ENCODE data around the gene MSH5. TPM values are rescaled to one million over a fixed set of nuclear protein-coding genes. Genes with fewer than 3 reads are reported as not detected.

MSH5 gene
- 10.5 to 14.8 TPM (median 11.7 TPM) in 5 replicates for total RNA-seq (2022; extraction: Qiagen RNA extraction)

DNA sequence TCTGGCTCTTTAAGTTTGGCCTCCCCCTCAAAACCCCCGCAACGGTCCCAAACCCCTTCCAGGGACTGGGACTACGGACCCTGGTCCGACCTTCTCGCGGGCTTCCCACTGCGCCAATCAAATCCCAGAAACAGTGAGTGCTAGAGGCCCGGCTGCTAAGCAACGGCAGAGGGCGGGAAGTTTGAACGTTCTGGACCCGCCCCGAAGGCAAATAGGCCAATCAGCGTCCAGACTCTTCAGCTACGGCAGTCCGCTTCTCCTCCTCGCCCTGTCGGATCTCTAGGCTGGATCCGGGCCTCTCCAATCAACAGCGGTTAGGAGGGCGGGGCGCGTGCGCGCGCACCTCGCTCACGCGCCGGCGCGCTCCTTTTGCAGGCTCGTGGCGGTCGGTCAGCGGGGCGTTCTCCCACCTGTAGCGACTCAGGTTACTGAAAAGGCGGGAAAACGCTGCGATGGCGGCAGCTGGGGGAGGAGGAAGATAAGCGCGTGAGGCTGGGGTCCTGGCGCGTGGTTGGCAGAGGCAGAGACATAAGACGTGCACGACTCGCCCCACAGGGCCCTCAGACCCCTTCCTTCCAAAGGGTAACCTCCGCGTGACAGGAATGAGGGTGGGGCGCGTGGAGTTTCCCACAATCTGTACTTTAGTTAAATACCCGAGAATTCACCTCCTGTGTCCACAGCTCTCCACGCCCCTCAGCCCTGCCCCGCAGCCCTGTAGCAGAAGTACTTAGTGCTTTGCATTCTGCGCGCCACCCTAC, at the start of gene MSH5:
Gene MSH5, plus strand, starts transcription at position 367 of the 758 bp plus-strand sequence. CDS start 462 bp downstream, outside the sequence.

DNA sequence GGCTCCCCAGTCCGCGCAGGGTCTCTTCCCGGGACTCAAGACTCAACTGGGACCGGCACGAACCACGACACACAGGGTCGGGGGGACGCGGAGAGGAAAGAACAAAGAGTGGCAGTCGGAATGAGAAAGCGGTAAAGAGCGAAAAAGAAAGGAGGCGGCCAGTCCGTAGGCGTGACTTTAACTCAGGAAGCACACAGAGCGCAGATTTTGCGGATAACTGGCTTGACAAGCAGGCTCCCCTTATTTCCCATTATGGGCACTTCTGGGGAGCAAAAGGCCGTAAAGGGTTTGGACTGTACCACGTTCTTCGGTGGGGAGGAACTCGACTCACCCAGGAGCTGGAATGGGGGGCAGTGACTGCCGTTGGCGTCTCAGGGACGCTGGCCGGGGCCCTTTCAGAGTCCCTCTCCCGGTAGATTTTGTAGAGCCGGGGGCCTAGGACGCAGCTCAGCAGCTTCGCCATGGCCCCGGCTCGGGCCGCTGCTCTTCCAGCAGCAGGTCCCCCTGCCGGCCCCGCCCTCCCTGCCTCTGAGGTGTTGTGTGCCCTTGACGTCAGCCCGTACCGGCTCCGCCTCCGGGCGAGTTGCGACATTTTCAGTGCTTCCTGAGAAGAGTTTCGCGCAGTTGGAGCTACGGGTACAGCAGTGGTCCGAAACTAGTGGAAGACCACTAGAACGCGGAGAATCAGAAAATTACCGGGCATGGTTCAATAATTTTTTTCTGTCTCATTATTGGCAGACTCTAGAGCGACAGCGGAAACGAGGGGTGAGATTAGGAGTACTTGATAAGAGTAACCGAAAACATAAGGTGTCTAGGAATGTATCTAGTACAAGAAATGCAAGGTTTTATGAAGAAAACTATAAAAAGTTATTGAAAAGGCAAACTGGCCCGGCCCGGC, 36.7 kb upstream of the MSH5 start, which contains the start of gene ABHD16A:
Gene ABHD16A, minus strand, starts transcription at position 506 of the 898 bp plus-strand sequence. Its CDS starts 43 bp downstream, at position 463.

DNA sequence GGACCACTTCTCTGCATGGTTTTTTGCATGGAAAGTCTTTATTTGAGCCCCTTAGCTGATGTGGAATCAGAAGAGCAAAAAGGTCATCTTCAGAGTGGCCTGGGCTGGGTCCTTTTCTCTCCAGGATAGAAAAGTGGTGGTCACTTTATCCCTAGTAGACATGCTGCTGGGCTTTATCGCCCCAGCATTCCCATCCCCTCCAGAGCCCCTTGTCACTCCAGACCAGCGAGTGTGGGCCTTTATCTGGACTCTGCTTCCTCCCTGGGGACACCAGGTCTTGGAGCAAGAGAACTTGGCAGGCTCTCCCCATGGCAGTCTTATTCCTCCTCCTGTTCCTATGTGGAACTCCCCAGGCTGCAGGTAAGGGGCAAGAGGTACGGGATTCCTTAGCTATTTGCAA, 33.2 kb upstream of the MSH5 start, which contains the start of gene LY6G6F:
Gene LY6G6F, plus strand, starts transcription at position 268 of the 400 bp plus-strand sequence. Its CDS starts 41 bp downstream, at position 309.

DNA sequence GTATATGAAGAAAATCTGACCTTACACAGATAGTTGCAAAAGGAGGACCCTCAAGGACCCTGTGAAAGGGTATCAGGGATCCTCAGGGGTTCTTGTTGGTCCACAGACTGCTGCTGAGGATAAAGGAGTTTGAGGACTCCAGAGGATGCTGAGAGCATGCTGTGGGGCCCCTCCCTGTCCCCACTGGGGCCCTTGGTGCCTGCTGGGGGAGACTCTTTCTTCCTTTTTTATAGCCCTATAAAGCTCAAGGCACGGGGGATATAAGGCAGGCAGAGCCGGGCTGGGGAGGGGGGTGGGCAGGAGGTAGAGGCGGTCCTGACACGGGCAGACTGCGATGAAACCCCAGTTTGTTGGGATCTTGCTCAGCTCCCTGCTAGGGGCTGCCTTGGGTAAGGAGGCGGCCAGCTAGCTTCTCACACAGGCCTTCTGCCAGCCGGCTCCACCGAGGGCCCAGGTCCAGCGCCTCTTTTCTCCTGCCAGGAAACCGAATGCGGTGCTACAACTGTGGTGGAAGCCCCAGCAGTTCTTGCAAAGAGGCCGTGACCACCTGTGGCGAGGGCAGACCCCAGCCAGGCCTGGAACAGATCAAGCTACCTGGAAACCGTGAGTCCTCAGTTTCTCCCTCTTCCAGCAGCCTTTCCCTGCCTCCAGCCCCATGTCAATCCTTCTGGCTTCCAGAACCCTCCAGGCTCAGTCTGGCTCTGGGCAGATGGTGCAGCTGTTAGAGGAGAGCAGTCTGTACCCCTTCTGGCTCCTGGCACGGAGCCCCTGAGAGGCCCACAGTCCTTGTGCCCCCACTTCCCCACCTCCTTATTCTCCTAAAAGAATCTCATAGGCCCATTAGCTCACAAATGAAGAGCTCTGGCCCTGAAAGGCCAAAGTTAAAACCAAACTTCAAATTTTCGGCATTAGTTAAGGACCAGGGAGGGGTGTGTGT, 24.5 kb upstream of the MSH5 start, which contains the start of gene LY6G6D:
Gene LY6G6D, plus strand, starts transcription at position 327 of the 937 bp plus-strand sequence. Its CDS starts 8 bp downstream, at position 335.

DNA sequence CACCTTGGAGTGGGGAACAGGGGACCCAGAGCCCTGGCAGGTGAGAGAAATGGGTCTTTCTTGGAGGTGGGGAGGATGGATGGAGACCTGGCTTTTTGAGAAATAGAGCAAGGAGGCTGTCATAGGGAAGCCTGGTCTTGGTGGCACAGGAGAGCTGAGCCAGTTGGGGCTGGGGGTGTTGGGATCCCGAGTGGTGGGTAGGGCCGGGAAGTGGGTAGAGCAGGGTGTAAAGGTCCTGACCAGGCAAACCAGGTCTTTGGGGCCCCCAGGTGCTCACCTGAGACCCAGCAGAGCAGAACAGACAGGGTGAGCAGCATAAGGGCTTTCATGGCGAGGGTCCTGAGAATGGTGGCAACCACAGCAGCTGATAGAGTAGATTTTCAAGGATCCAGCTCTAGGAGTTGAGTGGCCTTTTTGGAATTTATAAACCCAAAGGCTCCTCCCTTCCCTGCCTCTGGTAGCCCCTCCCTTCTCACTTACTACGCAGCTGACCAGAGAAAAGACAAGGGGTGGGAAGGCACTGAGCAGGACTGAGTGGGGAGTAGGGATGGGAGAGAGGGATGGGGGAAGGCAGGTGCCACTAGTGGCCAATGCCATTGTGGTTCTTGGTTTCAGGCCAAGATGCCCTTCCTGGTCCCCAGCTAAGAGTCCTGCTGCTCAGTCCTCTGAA, 18.3 kb upstream of the MSH5 start, which contains the start of gene LY6G6C:
Gene LY6G6C, minus strand, starts transcription at position 396 of the 670 bp plus-strand sequence. Its CDS starts 67 bp downstream, at position 329.

DNA sequence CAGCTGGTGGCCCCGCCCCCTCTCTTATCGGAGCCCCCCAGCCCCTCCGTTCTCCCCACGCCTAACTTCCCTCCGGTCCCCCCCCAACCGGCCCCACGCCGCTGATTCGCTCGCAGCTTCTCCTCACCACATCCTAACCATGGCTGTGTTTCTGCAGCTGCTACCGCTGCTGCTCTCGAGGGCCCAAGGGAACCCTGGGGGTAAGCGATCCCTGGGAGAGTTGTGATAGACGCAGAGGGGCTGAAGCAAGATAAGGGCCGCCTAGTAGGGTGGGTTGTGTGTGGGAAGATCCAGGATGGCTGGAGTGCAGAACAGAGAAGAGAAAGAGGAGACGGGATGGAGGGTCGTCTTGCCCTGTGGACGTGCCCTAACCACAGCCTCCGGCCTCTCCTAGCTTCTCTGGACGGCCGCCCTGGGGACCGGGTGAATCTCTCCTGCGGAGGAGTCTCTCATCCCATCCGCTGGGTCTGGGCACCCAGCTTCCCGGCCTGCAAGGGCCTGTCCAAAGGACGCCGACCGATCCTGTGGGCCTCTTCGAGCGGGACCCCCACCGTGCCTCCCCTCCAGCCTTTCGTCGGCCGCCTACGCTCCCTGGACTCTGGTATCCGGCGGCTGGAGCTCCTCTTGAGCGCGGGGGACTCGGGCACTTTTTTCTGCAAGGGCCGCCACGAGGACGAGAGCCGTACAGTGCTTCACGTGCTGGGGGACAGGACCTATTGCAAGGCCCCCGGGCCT, 16.4 kb upstream of the MSH5 start, which contains the start of gene MPIG6B:
Gene MPIG6B, plus strand, starts transcription at position 129 of the 735 bp plus-strand sequence. Its CDS starts 11 bp downstream, at position 140.

DNA sequence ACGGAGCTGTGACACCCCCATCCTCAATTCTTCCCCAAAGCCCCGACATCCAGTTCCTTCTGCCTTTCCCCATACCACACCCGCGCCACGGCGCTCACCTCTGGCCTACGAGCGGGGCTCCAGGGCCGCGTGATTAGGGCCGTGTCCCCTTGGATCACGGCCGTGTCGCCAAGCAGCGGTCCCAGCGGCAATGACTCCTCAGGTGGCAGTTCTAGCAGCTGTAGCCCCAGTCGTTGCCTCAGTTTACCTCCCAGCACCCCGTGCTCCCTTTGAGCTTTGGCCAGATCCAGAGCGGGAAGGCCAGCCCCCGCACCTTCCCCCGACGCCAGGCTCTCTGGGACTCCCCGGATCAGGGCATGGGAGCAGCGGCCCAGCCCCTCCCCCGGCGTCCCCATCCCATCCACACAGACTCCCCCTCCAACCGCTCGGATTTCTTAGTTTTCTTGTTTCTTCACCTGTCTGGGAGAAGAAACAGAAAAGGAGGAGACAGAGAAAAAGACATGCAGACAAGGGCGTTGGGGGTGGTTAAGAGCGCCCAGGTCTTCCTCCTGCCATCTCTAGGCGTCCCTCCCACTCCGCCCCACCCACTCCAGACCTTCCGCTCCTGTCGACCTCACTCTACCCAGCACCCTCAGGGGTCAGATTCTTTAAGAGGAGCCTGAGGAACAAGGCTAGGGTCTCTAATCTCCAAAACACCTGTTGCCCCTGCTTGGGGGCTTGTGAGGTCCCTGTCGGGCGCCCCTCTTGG, 10.9 kb upstream of the MSH5 start, which contains the start of gene DDAH2:
Gene DDAH2, minus strand, starts transcription at position 533 of the 748 bp plus-strand sequence. Its CDS starts 138 bp downstream, at position 395.

DNA sequence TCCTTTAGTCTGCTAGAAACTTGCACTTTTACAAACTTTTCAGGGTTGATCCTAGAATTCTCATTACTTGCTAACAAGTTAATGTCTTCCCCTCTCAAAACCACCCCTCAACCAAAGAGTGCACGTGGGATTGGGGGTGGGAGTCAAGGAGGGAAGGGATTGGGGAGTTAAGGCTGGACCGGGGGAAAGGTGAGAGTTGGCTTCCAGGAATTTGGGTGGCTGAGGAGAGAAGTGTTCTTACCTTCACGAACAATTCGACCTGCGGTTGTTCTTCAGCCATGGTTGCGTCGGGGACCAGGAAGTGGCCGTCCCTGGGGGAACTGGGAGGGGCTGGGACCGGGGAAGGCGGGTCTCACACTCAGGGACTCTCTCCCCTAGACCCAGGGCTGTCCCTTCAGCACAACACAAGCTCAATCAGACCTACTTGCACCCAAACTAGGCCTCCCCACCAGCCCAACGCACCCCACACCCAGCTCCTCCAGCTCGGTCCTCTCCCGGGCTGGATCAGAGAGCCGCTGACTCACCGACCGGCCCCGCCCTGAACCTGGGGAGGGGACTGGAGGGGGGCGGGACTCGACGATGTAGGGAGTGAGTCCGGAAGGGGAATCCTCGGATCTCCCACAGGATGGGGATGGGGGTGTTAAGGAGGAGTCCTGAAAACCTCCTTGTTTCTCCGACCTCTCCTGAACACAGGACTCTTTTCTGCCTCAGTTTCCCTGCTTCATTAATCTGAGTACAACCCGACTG, 3.6 kb upstream of the MSH5 start, which contains the start of gene CLIC1:
Gene CLIC1, minus strand, starts transcription at position 510 of the 747 bp plus-strand sequence. Its CDS starts 230 bp downstream, at position 280.

DNA sequence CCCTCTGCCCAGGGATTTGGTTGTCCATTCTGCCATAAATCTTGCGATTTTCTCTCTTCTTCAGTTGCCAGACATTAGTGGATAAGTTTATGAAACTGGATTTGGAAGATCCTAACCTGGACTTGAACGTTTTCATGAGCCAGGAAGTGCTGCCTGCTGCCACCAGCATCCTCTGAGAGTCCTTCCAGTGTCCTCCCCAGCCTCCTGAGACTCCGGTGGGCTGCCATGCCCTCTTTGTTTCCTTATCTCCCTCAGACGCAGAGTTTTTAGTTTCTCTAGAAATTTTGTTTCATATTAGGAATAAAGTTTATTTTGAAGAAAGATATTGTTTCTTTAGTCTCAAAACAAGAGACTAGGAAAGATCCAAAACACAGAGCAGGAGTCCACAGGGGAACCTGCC, 22.6 kb downstream of the MSH5 start, which contains the start of gene SAPCD1:
Gene SAPCD1, plus strand, starts transcription at position 301 of the 400 bp plus-strand sequence. CDS start 399 bp downstream, outside the sequence.

DNA sequence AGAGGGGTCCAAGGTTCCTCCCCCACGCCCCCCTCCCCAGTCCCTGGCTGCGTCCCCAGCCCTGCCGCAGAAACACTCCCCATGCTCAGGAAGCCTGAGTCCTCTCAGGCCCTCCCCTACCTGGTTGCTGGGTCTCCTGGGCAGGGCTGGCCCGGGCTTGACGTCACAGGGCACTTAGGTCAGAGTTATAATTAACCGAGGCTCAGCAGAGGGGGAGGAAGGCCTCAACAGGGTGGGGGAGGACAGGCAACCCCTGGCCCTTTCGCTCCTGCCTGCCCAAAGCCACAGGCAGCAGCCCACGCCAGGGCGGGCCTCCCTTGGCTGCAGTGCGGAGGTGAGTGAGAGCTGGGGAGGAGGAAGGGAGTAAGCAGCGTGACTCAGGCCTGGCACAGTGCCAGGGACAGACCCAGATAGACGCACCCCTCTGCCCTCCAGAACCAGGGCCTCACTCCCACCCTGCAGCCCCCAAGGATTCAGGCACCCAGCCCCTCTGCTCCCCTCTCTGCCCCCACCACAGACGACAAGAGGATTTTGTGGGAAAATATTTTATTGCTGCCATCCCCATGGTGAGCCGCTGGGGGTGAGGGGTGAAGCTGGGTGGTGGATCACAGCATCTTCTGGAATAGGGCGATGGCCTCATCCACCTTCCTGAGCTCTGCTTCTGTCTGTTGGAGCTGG, 37.3 kb downstream of the MSH5 start, which contains the start of gene VWA7:
Gene VWA7, minus strand, starts transcription at position 340 of the 678 bp plus-strand sequence. CDS start 549 bp downstream, outside the sequence.

DNA sequence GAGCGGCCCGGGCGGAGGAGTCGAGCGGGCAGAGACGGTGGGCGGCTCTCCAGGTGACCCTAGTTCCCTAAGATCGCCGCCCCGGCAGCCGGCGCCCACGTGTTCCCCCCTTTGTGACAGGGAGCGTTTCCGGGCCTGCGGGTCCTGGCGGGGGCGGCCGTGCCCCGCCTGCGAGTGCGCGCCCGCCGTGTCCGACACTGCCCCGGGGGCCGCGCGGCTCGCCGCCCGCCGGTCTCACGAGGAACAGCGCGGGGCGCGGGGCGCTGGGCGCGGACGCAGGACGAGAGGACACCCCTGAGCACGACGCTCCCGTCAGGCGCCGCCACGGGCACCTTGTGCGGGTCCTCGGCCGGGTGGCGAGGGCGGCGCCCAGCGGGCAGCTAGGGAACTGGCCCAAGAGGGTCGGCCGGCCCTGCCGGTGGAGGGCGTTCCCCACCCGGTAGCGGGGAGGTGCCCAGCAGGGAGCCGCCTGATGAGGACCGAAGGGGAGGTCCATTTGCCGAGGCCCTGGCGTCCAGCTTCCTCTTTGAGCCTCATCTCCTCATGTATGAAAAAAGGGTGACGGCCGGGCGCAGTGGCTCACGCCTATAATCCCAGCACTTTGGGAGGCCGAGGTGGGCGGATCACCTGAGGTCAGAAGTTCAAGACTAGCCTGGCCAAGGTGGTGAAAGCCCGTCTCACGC, 56.0 kb downstream of the MSH5 start, which contains the start of gene VARS1:
Gene VARS1, minus strand, starts transcription at position 137 of the 683 bp plus-strand sequence. CDS start 535 bp downstream, outside the sequence.

DNA sequence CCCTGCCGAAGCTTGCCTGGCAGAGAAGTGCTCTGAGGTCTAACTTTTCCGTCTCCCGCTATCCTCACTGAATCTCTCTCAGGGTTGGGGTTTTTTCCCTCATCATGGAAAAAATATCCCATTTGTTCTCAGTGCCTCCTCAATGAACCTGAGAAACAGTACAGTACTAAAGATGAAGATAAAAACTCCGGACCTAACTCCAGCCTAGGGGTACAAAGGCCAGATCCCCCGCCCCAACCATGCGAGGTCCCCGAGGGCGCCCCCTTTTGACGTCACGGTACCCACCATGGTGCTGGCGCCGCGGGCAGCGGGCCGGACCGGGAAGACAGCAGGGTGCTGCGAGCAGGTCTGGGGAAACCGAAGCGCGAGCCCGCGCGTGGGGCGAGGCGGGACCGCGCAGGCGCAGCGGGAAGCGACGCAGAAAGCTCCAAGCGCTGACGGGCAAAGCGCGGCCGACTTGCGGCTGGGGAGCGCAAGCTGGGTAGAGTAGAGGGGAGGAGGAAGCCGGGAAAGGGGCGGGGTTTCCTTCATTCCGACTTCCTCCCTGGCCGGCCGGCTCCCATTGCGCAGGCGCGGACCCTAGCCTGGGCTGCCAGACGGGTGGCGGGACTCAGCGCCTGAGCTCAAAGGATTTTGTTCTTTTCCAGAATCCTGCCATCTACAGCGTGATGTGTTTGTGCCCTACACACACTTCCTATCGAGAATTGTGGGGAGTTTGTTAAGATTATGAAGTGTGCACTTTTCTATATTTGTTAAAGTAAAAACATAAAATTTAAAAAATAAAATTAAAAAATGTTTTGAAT, 66.9 kb downstream of the MSH5 start, which contains the start of gene LSM2:
Gene LSM2, minus strand, starts transcription at position 497 of the 803 bp plus-strand sequence. Its CDS starts 209 bp downstream, at position 288.

